Astrocyte (in vitro differentiated cells and primary cell): Measurements from ENCODE around the gene OPN1SW. TPM values are rescaled to one million over a fixed set of nuclear protein-coding genes. Genes with fewer than 3 reads are reported as not detected.
A peak's percentile ranks its signal among the peaks of the same experiment; 100 is the strongest.

ENCODE experiments used
- DNase-seq: peaks from one replicate; pipeline ENCODE4 v3.0.0-alpha.2; 2010; ENCODE audit warnings: low read depth
- FAIRE-seq: peaks from 2 replicates; lab custom pipeline; 2011; peaks lifted over from hg19 to GRCh38; lab: Jason Lieb, UNC
- H2AFZ ChIP-seq: 2 replicates; pipeline ENCODE4 v1.6.0; 2012; ENCODE audit warnings: low read depth, low read length, inconsistent platforms
- H3K27ac ChIP-seq: 2 replicates; pipeline ENCODE4 v1.5.1; 2011; ENCODE audit warnings: low read depth, low read length, inconsistent platforms
- H3K27me3 ChIP-seq: 2 replicates; pipeline ENCODE4 v1.6.0; 2011; ENCODE audit warnings: low read length, inconsistent platforms; ENCODE audit not compliant: insufficient read depth
- H3K36me3 ChIP-seq: 2 replicates; pipeline ENCODE4 v1.5.1; 2011; ENCODE audit warnings: low read length, inconsistent platforms; ENCODE audit not compliant: insufficient read depth
- H3K4me1 ChIP-seq: 2 replicates; pipeline ENCODE4 v1.5.1; 2011; ENCODE audit warnings: low read length, inconsistent platforms; ENCODE audit not compliant: insufficient read depth
- H3K4me2 ChIP-seq: 2 replicates; pipeline ENCODE4 v1.6.0; 2012; ENCODE audit warnings: low read length, inconsistent platforms
- H3K4me3 ChIP-seq: 2 replicates; pipeline ENCODE4 v1.5.1; 2011; ENCODE audit warnings: low read depth, mild to moderate bottlenecking, low read length, inconsistent platforms; ENCODE audit not compliant: insufficient read depth
- H3K79me2 ChIP-seq: 2 replicates; pipeline ENCODE4 v1.6.0; 2012; ENCODE audit warnings: mild to moderate bottlenecking, low read length, inconsistent platforms; ENCODE audit not compliant: insufficient read depth
- H3K9ac ChIP-seq: 2 replicates; pipeline ENCODE4 v1.6.0; 2012; ENCODE audit warnings: mild to moderate bottlenecking, low read length, inconsistent platforms
- H3K9me3 ChIP-seq: 2 replicates; pipeline ENCODE4 v1.5.1; 2012; ENCODE audit warnings: low read depth, mild to moderate bottlenecking, low read length, inconsistent platforms; ENCODE audit not compliant: insufficient read depth
- H4K20me1 ChIP-seq: 2 replicates; pipeline ENCODE4 v1.6.0; 2012; ENCODE audit warnings: low read length, inconsistent platforms; ENCODE audit not compliant: insufficient read depth
- H3K27ac Mint-ChIP-seq: one replicate; pipeline ENCODE4 v1.8.0; 2021; ENCODE audit warnings: mild to moderate bottlenecking, mixed read lengths; ENCODE audit not compliant: unreplicated experiment
- H3K27me3 Mint-ChIP-seq: one replicate; pipeline ENCODE4 v1.8.0; 2021; ENCODE audit warnings: low read depth, mixed read lengths; ENCODE audit not compliant: unreplicated experiment
- H3K36me3 Mint-ChIP-seq: one replicate; pipeline ENCODE4 v1.8.0; 2021; ENCODE audit warnings: low read depth, mixed read lengths; ENCODE audit not compliant: unreplicated experiment
- H3K4me1 Mint-ChIP-seq: one replicate; pipeline ENCODE4 v1.8.0; 2021; ENCODE audit warnings: low read depth, mixed read lengths; ENCODE audit not compliant: unreplicated experiment
- H3K4me3 Mint-ChIP-seq: one replicate; pipeline ENCODE4 v1.8.0; 2021; ENCODE audit warnings: mild to moderate bottlenecking, moderate library complexity, mixed read lengths; ENCODE audit not compliant: unreplicated experiment
- H3K9me3 Mint-ChIP-seq: one replicate; pipeline ENCODE4 v1.8.0; 2021; ENCODE audit warnings: mild to moderate bottlenecking, mixed read lengths; ENCODE audit not compliant: unreplicated experiment
- EZH2 ChIP-seq: IDR thresholded peaks from 2 replicates; pipeline ENCODE4 v1.6.1; 2012; ENCODE audit warnings: mild to moderate bottlenecking, low read length, inconsistent platforms; ENCODE audit not compliant: insufficient read depth
- total RNA-seq: library from RNA; stranded (reverse); gene quantifications from 2 replicates; pipeline ENCODE4 v1.2.1, GENCODE V29; 2021
- TF ChIP-seq, protein P1 (sequence below): IDR thresholded peaks from 2 replicates; pipeline ENCODE4 v1.5.1; 2011; ENCODE audit warnings: low read depth, mild to moderate bottlenecking, inconsistent platforms, low read length, moderate library complexity; ENCODE audit not compliant: insufficient read depth

The OPN1SW gene
- total RNA-seq, 1 donor from 2014 or later = not detected

DNA sequence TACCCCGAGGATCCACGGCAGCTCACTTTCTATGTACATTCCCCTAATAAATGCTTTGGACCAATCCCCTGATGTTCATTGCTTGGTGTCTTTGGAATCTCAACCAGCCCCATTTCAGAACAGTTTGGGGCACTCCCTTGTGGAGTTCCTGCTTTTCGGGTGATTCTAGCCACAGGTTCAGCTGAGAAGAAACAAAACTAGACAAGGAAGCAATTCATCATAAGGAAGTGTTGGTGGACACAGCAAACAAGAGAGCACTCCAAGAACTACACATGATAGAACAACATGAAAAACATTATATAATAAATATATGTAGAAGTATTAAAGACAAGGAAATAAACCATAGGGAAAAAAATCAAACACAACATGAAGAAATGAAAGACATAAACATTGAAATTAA is 10.1 kb upstream of the OPN1SW start:
- peaks cover 4% of the 10 kb centered on the region for H3K27me3 ChIP-seq
- no peak overlapping the region for H3K4me3 Mint-ChIP-seq
- no peak for FAIRE-seq

DNA sequence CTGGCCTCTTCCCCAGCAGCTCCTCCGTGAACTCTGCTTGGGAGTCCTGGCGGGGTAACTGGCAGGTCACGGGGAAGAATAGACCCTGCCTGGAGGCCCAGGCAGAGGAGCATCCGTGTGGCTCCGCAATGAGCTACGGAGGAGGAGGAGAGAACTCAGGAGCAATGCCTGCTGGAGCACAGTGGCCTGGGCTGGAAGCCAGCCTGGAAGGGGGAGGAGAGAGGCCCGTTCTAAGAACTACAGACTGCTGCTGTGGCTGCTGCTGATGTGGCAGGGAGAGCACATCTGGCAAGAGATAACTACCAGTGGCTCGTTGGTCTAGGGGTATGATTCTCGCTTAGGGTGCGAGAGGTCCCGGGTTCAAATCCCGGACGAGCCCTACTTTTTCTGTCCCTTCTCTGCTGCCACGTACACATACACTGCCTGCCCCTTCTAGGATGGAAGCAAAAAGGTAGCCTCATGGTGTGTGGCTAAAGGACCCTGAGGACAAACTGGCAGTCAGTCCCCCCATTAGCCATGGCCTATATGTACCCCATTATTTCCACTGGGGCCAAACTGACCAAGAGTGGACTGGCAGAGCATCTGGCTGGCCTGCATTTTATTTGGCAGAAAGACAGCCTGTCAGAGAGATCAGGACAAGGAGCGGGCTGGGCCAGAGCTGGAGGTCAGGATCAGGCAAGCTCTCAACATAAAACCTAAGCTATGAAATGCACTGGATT is 7.7 kb upstream of the OPN1SW start:
- H3K36me3 Mint-ChIP-seq = peaks cover 1% of the 10 kb centered on the region
- H4K20me1 ChIP-seq = no peaks in the 10 kb centered on the region
- H3K9me3 ChIP-seq = no peaks in the 10 kb centered on the region
- H3K79me2 ChIP-seq = no peaks in the 10 kb centered on the region
- H3K9ac ChIP-seq = no peak overlapping the region
- no peaks in the 10 kb centered on the region for H3K27me3 ChIP-seq
- no peak overlapping the region for H3K27ac ChIP-seq
- FAIRE-seq (peak; percentile 45), DNase-seq (peak; percentile 63)
- no peaks in the 10 kb centered on the region for H3K27me3 Mint-ChIP-seq
- peak overlapping the region; percentile 76 for H3K4me3 Mint-ChIP-seq
- peaks cover 13% of the 10 kb centered on the region for H3K9me3 Mint-ChIP-seq
- H3K4me2 ChIP-seq = peak overlapping the region; percentile 45
- H3K4me3 ChIP-seq = no peak overlapping the region
- no peaks in the 10 kb centered on the region for H3K4me1 Mint-ChIP-seq
- no peak overlapping the region for H2AFZ ChIP-seq
- TF ChIP-seq, protein P1, sequence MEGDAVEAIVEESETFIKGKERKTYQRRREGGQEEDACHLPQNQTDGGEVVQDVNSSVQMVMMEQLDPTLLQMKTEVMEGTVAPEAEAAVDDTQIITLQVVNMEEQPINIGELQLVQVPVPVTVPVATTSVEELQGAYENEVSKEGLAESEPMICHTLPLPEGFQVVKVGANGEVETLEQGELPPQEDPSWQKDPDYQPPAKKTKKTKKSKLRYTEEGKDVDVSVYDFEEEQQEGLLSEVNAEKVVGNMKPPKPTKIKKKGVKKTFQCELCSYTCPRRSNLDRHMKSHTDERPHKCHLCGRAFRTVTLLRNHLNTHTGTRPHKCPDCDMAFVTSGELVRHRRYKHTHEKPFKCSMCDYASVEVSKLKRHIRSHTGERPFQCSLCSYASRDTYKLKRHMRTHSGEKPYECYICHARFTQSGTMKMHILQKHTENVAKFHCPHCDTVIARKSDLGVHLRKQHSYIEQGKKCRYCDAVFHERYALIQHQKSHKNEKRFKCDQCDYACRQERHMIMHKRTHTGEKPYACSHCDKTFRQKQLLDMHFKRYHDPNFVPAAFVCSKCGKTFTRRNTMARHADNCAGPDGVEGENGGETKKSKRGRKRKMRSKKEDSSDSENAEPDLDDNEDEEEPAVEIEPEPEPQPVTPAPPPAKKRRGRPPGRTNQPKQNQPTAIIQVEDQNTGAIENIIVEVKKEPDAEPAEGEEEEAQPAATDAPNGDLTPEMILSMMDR = no peak
- peak overlapping the region; percentile 51 for H3K27ac Mint-ChIP-seq
- no peaks in the 10 kb centered on the region for H3K4me1 ChIP-seq
- no peaks in the 10 kb centered on the region for H3K36me3 ChIP-seq

More for the DNA sequence above, 10.1 kb upstream of the OPN1SW start:
- Mint-ChIP-seq H3K4me1 (no peaks in the 10 kb centered on the region), H3K27ac (no peak overlapping the region), H3K9me3 (peaks cover 10% of the 10 kb centered on the region), H3K27me3 (peaks cover 9% of the 10 kb centered on the region), H3K36me3 (peaks cover 6% of the 10 kb centered on the region)
- TF ChIP-seq, protein P1 = no peak
- no peak for TF ChIP-seq EZH2
- no peak overlapping the region for H3K9ac ChIP-seq
- no peak overlapping the region for H3K4me2 ChIP-seq
- no peak overlapping the region for H3K4me3 ChIP-seq
- peaks cover 5% of the 10 kb centered on the region for H3K4me1 ChIP-seq
- no peaks in the 10 kb centered on the region for H3K36me3 ChIP-seq
- no peak for DNase-seq
- no peaks in the 10 kb centered on the region for H3K79me2 ChIP-seq
- no peaks in the 10 kb centered on the region for H3K9me3 ChIP-seq
- no peak overlapping the region for H3K27ac ChIP-seq
- H2AFZ ChIP-seq = no peak overlapping the region
- H4K20me1 ChIP-seq = no peaks in the 10 kb centered on the region

DNA sequence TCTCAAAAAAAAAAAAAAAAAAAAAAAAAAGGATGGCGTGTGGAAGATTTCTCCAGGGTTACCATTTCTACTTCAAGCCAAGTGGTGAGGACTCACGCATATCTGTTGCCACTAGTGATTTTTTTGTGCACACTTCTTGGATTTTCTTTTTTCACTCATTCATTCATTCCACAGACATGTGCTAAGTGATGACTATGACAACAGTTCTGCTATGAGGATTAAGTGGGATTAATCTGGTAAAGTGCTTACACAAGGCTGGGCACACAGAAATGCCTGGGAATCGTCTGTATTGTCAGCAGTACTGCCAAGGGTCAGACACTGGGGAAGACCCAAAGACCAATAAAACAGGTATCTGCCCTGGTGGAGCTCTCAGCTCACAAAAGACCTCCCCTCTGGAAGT is 6.3 kb upstream of the OPN1SW start:
- Histone ChIP-seq H3K4me1 (no peaks in the 10 kb centered on the region), H3K4me3 (no peak overlapping the region), H2AFZ (no peak overlapping the region), H3K9me3 (no peaks in the 10 kb centered on the region), H3K27ac (no peak overlapping the region), H3K9ac (no peak overlapping the region), H3K4me2 (no peak overlapping the region), H3K36me3 (no peaks in the 10 kb centered on the region), H3K79me2 (no peaks in the 10 kb centered on the region), H3K27me3 (no peaks in the 10 kb centered on the region), H4K20me1 (no peaks in the 10 kb centered on the region)
- Mint-ChIP-seq H3K4me3 (no peak overlapping the region), H3K27ac (no peak overlapping the region), H3K27me3 (no peaks in the 10 kb centered on the region), H3K36me3 (peaks cover 6% of the 10 kb centered on the region), H3K9me3 (peaks cover 18% of the 10 kb centered on the region), H3K4me1 (no peaks in the 10 kb centered on the region)
- FAIRE-seq = no peak
- no peak for DNase-seq
- TF ChIP-seq, protein P1 = no peak
- no peak for TF ChIP-seq EZH2
